Activated CD4-positive, alpha-beta memory T cell treated with anti-CD3 and anti-CD28 coated beads for 36 hours (primary cell): Measurements from ENCODE around the gene METTL25B. TPM values are rescaled to one million over a fixed set of nuclear protein-coding genes. Genes with fewer than 3 reads are reported as not detected.
"Not testable (repeated sequence)": the region's sequence is repeated elsewhere in the genome, so short reads cannot be mapped to it uniquely, and the experiment has no call there.

Experiments used
- CTCF ChIA-PET: fragments of 350-600 bp; sonication (Branson Sonifier 250); formaldehyde crosslinking; loops from one replicate; lab custom pipeline; 2021; ENCODE audit warnings: antibody characterized with exemption, inconsistent platforms; lab: Charles Lee
- POLR2A ChIA-PET: fragments of 350-600 bp; sonication (Branson Sonifier 250); formaldehyde crosslinking; loops from one replicate; lab custom pipeline; 2021; ENCODE audit warnings: antibody characterized with exemption; lab: Charles Lee
- DNase-seq: peaks from one replicate; pipeline ENCODE4 v3.0.0-alpha.2; 2020
- H3K27ac Mint-ChIP-seq: one replicate; pipeline ENCODE4 v1.8.0; 2021; ENCODE audit warnings: mixed read lengths
- H3K27me3 Mint-ChIP-seq: one replicate; pipeline ENCODE4 v1.8.0; 2021; ENCODE audit warnings: mixed read lengths
- H3K36me3 Mint-ChIP-seq: one replicate; pipeline ENCODE4 v1.8.0; 2021; ENCODE audit warnings: mixed read lengths
- H3K4me1 Mint-ChIP-seq: one replicate; pipeline ENCODE4 v1.8.0; 2021; ENCODE audit warnings: low read depth, mixed read lengths
- H3K4me3 Mint-ChIP-seq: one replicate; pipeline ENCODE4 v1.8.0; 2021; ENCODE audit warnings: mild to moderate bottlenecking, mixed read lengths
- H3K9me3 Mint-ChIP-seq: one replicate; pipeline ENCODE4 v1.8.0; 2021; ENCODE audit warnings: mixed read lengths
- intact Hi-C: fragments of 100-400 bp; cut with micrococcal nuclease; formaldehyde crosslinking; loops from one replicate; pipeline ENCODE4 v1.15.1; 2023
- total RNA-seq, 2 experiments: library from RNA; stranded (reverse); gene quantifications; one replicate each; pipeline ENCODE4 v1.2.3, GENCODE V29; 2021

The METTL25B gene
- total RNA-seq, 2 experiments from 2014 or later, result 43.0 to 46.3 TPM

GRCh38 chr1:156760092-156760795 is 32.0 kb downstream of the METTL25B start:
- Mint-ChIP-seq H3K27me3 (no peaks in the 10 kb centered on the region), H3K4me3 (no peak overlapping the region), H3K4me1 (no peaks in the 10 kb centered on the region), H3K36me3 (no peaks in the 10 kb centered on the region), H3K27ac (no peak overlapping the region), H3K9me3 (no peaks in the 10 kb centered on the region)
- POLR2A ChIA-PET, result interaction anchor here (1.2 kb wide), 1 partner anchor 10 kb away, joined by 4 read pairs; no protein-coding TSS in a partner anchor
- intact Hi-C loops, result no loop called here
- no peak for DNase-seq
- CTCF ChIA-PET, result interaction anchor here (1.2 to 1.8 kb wide), 3 partner anchors 33 to 70 kb away, joined by 3 to 6 read pairs (median 5); no protein-coding TSS in a partner anchor

GRCh38 chr1:156760796-156761104 is 32.5 kb downstream of the METTL25B start:
- Mint-ChIP-seq H3K27me3 (no peaks in the 10 kb centered on the region), H3K4me1 (no peaks in the 10 kb centered on the region), H3K9me3 (no peaks in the 10 kb centered on the region), H3K4me3 (no peak overlapping the region), H3K27ac (no peak overlapping the region), H3K36me3 (no peaks in the 10 kb centered on the region)
- ChIA-PET POLR2A (interaction anchor here (1.2 kb wide), 1 partner anchor 10 kb away, joined by 4 read pairs; no protein-coding TSS in a partner anchor), CTCF (interaction anchor here (0.7 to 1.8 kb wide), 4 partner anchors 33 to 78 kb away, joined by 3 to 6 read pairs (median 4); no protein-coding TSS in a partner anchor)
- intact Hi-C loops, result no loop called here
- DNase-seq, result no peak

- peaks cover 11% of the 10 kb centered on the region for H3K36me3 Mint-ChIP-seq
- DNase-seq, H3K27me3 Mint-ChIP-seq, H3K4me3 Mint-ChIP-seq, intact Hi-C loops, H3K9me3 Mint-ChIP-seq, H3K27ac Mint-ChIP-seq: not testable (repeated sequence)
- ChIA-PET POLR2A (interaction anchor here (4.0 to 4.7 kb wide), 2 partner anchors 13 to 38 kb away, joined by 28 to 33 read pairs; partner anchors contain the start of genes HDGF, ISG20L2 and METTL25B), CTCF (interaction anchor here (1.2 to 11.0 kb wide), 2 partner anchors 24 to 38 kb away, joined by 3 to 155 read pairs; partner anchors contain the start of genes ISG20L2, METTL25B and MRPL24)
- peaks cover 21% of the 10 kb centered on the region for H3K4me1 Mint-ChIP-seq
These were observed 36.9 kb downstream of the METTL25B start for GRCh38 chr1:156765136-156765535.

- Mint-ChIP-seq H3K4me1 (peaks cover 25% of the 10 kb centered on the region), H3K27me3 (no peaks in the 10 kb centered on the region), H3K36me3 (peaks cover 13% of the 10 kb centered on the region), H3K27ac (no peak overlapping the region), H3K9me3 (no peaks in the 10 kb centered on the region), H3K4me3 (no peak overlapping the region)
- POLR2A ChIA-PET, result interaction anchor here (4.0 to 4.7 kb wide), 2 partner anchors 14 to 38 kb away, joined by 28 to 33 read pairs; partner anchors contain the start of genes HDGF, ISG20L2 and METTL25B
- no peak for DNase-seq
- intact Hi-C loops, result no loop called here
- CTCF ChIA-PET, result interaction anchor here (1.2 to 11.0 kb wide), 2 partner anchors 24 to 39 kb away, joined by 3 to 155 read pairs; partner anchors contain the start of genes ISG20L2, METTL25B and MRPL24
These were observed 37.4 kb downstream of the METTL25B start for GRCh38 chr1:156765666-156766065.

- H3K27me3 Mint-ChIP-seq, result no peaks in the 10 kb centered on the region
- POLR2A ChIA-PET, result interaction anchor here (0.5 to 4.7 kb wide), 7 partner anchors 14 to 72 kb away, joined by 4 to 33 read pairs (median 5); partner anchors contain the start of genes HDGF, ISG20L2, METTL25B and MRPL24
- H3K27ac Mint-ChIP-seq, result no peak overlapping the region
- DNase-seq, result no peak
- intact Hi-C loops, result loop anchor here (1.0 kb wide), 4 partner anchors 15 to 50 kb away; partner anchors contain the start of genes HDGF, ISG20L2, METTL25B and MRPL24
- peaks cover 20% of the 10 kb centered on the region for H3K36me3 Mint-ChIP-seq
- CTCF ChIA-PET, result interaction anchor here (1.0 to 11.0 kb wide), 8 partner anchors 14 to 94 kb away, joined by 3 to 155 read pairs (median 4); partner anchors contain the start of genes CRABP2, ISG20L2, METTL25B and MRPL24
- no peak overlapping the region for H3K4me3 Mint-ChIP-seq
- peaks cover 33% of the 10 kb centered on the region for H3K4me1 Mint-ChIP-seq
- H3K9me3 Mint-ChIP-seq, result no peaks in the 10 kb centered on the region
These were observed 38.2 kb downstream of the METTL25B start for GRCh38 chr1:156766298-156767100.

GRCh38 chr1:156767101-156767878 is 39.0 kb downstream of the METTL25B start, which contains the start of gene PRCC:
PRCC (plus strand) TSS chr1:156767535; CDS start chr1:156767772, 237 bp downstream.
- Mint-ChIP-seq H3K4me1 (peaks cover 36% of the 10 kb centered on the region), H3K4me3 (no peak within 1 kb of the TSS), H3K9me3 (no peaks in the 10 kb centered on the region), H3K27ac (no peak within 1 kb of the TSS), H3K27me3 (no peaks in the 10 kb centered on the region), H3K36me3 (peaks cover 20% of the 10 kb centered on the region)
- ChIA-PET CTCF (interaction anchor here (1.0 to 11.0 kb wide), 8 partner anchors 15 to 94 kb away, joined by 3 to 155 read pairs (median 4); partner anchors contain the start of genes CRABP2, ISG20L2, METTL25B and MRPL24), POLR2A (interaction anchor here (0.5 to 4.7 kb wide), 7 partner anchors 15 to 73 kb away, joined by 4 to 33 read pairs (median 5); partner anchors contain the start of genes HDGF, ISG20L2, METTL25B and MRPL24)
- intact Hi-C loops, result loop anchor here (1.0 kb wide), 4 partner anchors 16 to 49 kb away; partner anchors contain the start of genes HDGF, ISG20L2, METTL25B and MRPL24
- DNase-seq, result peak; percentile 99

- Mint-ChIP-seq H3K36me3 (peaks cover 24% of the 10 kb centered on the region), H3K9me3 (no peaks in the 10 kb centered on the region), H3K4me1 (peaks cover 43% of the 10 kb centered on the region), H3K4me3 (no peak overlapping the region), H3K27me3 (no peaks in the 10 kb centered on the region), H3K27ac (no peak overlapping the region)
- ChIA-PET POLR2A (interaction anchor here (1.0 to 4.7 kb wide), 7 partner anchors 16 to 41 kb away, joined by 3 to 33 read pairs (median 4); partner anchors contain the start of genes HDGF, ISG20L2, METTL25B and MRPL24), CTCF (interaction anchor here (0.9 to 11.0 kb wide), 15 partner anchors 16 to 122 kb away, joined by 3 to 155 read pairs (median 4); partner anchors contain the start of genes CRABP2, ISG20L2, METTL25B and MRPL24)
- peak; percentile 59 for DNase-seq
- intact Hi-C loops, result loop anchor here (1.0 kb wide), 4 partner anchors 17 to 48 kb away; partner anchors contain the start of genes HDGF, ISG20L2, METTL25B and MRPL24
These were observed 39.8 kb downstream of the METTL25B start for GRCh38 chr1:156767879-156768604.

- Mint-ChIP-seq H3K27ac (peak overlapping the region; percentile 16), H3K9me3 (no peaks in the 10 kb centered on the region), H3K27me3 (no peaks in the 10 kb centered on the region), H3K4me3 (no peak overlapping the region), H3K4me1 (peaks cover 51% of the 10 kb centered on the region), H3K36me3 (peaks cover 25% of the 10 kb centered on the region)
- POLR2A ChIA-PET, result interaction anchor here (1.0 to 4.7 kb wide), 6 partner anchors 17 to 41 kb away, joined by 3 to 33 read pairs (median 16); partner anchors contain the start of genes HDGF, ISG20L2, METTL25B and MRPL24
- DNase-seq, result no peak
- intact Hi-C loops, result no loop called here
- CTCF ChIA-PET, result interaction anchor here (0.9 to 11.0 kb wide), 9 partner anchors 17 to 122 kb away, joined by 3 to 155 read pairs (median 4); partner anchors contain the start of genes ISG20L2 and METTL25B
These were observed 40.5 kb downstream of the METTL25B start for GRCh38 chr1:156768610-156769295.

GRCh38 chr1:156772222-156772621 is 44.0 kb downstream of the METTL25B start:
- Mint-ChIP-seq H3K4me3 (no peak overlapping the region), H3K9me3 (no peaks in the 10 kb centered on the region), H3K36me3 (peaks cover 27% of the 10 kb centered on the region), H3K27me3 (no peaks in the 10 kb centered on the region), H3K27ac (no peak overlapping the region), H3K4me1 (peaks cover 66% of the 10 kb centered on the region)
- intact Hi-C loops, result no loop called here
- CTCF ChIA-PET, result interaction anchor here (0.6 to 11.0 kb wide), 8 partner anchors 16 to 118 kb away, joined by 3 to 155 read pairs (median 4); partner anchors contain the start of genes ISG20L2 and METTL25B
- no peak for DNase-seq
- POLR2A ChIA-PET, result no interaction called here
